Muscle of back (tissue), 11 donors: ENCODE data around the gene PYGO2. TPM values are rescaled to one million over a fixed set of nuclear protein-coding genes. Genes with fewer than 3 reads are reported as not detected.
"Not testable (repeated sequence)": the region's sequence is repeated elsewhere in the genome, so short reads cannot be mapped to it uniquely, and the experiment has no call there.

Experiments
- DNase-seq, 3 donors: peaks; one replicate each; pipeline versions ENCODE4 v3.0.0 to v3.0.0-alpha.2; 2013
- polyA plus RNA-seq, 10 donors: library from polyadenylated mRNA; unstranded; fragments of 120-200 nt; gene quantifications; one replicate each; pipeline ENCODE4 v1.2.1, GENCODE V29; 2013; ENCODE audit not compliant: insufficient read length in 10 of 10

PYGO2 gene
- polyA plus RNA-seq, 10 donors: 25.6 to 33.5 (median 26.9) TPM

GRCh38 chr1:155001425-155001674, 39.8 kb upstream of the PYGO2 start:
- no peak for DNase-seq

DNA sequence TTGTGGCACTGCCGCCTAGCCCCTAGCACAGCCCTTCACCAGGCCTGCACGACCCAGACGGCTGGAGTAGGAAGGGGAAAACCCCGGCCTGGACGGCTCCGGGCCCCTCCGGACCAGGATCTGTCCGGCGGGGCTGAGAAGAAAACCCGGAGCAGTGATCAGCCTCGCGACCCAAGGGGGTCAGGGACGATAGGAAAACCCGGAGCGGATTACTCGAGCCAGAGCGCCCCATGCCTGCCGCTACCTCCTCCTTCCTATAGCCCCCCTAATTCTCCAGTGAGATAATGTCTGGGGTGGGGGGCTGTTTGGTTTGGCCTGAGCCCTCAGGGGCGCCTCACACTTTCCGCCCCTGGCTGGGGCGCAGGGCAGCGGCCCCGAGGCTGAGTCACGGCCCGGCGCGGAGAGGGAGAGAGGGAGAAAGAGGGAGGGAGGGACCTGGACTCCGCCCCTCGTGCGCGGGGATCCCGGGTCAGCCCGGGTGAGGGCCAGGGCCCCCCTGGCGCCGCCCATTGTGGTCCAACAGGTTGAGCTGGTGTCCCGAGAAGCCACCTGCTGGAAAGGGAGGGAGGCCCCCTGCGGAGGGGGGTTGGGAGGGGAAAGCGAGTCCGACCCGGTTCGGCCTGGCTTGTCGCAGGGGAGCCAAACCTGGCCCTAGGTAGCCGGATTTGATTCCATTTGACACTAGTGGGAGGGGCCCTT, 39.3 kb upstream of the PYGO2 start:
- peak; percentile 89 to 98 (median 92) for DNase-seq

- no peak for DNase-seq
Observed at GRCh38 chr1:155000411-155000725, 38.8 kb upstream of the PYGO2 start.

GRCh38 chr1:154999571-155000410, 38.2 kb upstream of the PYGO2 start:
- DNase-seq: peak in 2 of 3 donors; percentile 32 to 74

DNA sequence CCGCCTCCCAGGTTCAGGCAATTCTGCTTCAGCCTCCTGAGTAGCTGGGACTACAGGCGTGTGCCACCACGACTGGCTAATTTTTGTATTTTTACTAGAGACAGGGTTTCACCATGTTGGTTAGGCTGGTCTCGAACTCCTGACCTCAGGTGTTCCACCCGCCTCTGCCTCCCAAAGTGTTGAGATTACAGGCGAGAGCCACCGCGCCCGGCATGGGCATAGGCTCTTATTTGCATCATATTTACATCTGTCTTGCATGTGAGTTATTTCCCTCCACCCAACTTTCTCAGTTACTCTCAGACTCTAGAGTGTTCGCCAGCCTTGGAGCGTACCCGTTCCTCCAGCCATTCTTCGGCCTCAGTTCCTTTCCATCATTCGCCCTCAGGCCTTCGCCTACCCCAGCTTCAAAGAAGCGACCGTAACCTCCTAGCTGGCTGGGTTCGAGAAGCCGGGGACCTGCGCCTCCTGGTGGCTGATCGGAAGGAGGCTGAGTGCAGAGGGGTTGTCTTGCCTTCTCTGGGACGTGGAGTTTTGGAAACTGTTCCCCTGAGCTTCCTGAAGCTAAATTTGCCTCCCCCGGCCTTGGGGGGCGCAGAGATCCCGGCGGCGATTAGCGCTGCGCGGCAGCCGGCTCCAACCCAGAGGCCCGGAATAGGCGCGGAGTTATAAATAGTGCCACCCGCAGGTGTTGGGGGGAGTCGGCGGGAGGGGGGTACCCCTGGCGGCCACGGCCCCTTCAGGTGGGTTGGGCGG, 37.4 kb upstream of the PYGO2 start:
- peak; percentile 62 to 89 (median 76) for DNase-seq

- no peak for DNase-seq
Observed at GRCh38 chr1:154998201-154998780, 36.7 kb upstream of the PYGO2 start.

DNA sequence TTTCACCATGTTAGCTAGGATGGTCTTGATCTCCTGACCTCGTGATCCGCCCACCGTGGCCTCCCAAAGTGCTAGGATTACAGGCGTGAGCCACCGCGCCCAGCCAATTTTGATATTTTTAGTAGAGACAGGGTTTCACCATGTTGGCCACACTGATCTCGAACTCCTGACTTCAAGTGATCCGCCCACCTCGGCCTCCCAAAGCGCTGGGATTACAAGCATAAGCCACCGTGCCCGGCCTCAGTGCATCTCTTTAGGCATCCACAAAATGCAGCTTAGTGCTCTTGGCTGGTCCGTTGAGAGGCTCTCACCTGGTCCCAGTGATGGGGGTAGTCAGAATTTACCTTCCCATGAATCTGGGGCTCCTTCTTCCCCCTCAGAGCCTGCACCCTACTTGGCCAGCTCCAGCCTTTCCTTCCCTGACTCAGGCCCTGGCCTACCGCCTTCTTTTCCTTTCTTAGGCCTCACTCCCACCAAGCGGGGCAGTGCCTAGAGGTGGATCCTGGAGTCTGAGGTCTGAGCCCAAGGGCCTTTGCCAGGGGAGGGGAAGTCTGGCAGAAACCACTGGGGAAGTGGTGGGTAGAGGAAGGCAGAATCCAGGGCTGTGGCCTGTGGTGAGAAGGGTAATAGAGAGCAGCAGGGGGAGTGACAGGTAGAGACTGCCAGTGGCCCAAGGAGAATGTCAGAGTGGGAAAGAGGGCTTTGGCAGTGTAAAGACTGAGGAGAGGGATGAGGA, 35.6 kb upstream of the PYGO2 start:
- DNase-seq: no peak

- DNase-seq: peak; percentile 58 to 72 (median 66)
Observed at GRCh38 chr1:154995301-154995983, 33.9 kb upstream of the PYGO2 start.

GRCh38 chr1:154994591-154994990, 33.0 kb upstream of the PYGO2 start:
- no peak for DNase-seq

GRCh38 chr1:154994269-154994587, 32.6 kb upstream of the PYGO2 start:
- no peak for DNase-seq

DNA sequence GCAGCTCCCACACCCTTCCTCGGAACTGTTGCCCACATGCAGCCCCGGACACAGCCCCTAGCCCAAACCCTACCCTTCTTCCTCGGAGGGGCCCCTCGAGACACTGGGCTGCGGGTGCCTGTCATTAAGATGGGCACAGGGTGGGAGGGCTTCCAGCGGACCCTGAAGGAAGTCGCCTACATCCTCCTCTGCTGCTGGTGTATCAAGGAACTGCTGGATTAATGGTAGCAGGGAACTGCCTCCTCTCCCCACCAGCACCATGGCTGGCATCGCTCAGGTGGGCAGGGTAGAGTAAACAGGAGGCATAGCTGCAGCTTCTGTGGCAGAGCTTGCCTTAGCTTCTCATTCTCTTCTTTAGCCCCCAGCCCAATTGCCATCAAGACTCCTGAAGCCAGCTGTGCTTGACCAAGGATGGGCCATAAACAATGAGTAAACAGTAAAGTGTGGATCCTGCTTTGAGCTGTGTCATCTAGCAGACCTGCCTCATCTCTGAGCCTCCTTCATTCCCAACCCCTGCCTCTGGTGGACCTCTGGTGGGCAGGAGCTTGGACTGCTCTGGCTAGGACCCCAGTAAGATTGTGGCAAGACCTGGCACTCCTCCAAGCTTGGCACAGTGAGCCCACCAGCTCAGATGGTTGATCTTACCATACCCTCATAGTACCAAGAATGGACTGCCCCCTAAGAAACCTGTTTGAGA, 32.1 kb upstream of the PYGO2 start, which contains the start of gene LENEP:
Gene LENEP (plus strand): TSS at position 15 of the 697 bp plus-strand sequence. CDS start 22 bp downstream, at position 37.
- no peak for DNase-seq

DNA sequence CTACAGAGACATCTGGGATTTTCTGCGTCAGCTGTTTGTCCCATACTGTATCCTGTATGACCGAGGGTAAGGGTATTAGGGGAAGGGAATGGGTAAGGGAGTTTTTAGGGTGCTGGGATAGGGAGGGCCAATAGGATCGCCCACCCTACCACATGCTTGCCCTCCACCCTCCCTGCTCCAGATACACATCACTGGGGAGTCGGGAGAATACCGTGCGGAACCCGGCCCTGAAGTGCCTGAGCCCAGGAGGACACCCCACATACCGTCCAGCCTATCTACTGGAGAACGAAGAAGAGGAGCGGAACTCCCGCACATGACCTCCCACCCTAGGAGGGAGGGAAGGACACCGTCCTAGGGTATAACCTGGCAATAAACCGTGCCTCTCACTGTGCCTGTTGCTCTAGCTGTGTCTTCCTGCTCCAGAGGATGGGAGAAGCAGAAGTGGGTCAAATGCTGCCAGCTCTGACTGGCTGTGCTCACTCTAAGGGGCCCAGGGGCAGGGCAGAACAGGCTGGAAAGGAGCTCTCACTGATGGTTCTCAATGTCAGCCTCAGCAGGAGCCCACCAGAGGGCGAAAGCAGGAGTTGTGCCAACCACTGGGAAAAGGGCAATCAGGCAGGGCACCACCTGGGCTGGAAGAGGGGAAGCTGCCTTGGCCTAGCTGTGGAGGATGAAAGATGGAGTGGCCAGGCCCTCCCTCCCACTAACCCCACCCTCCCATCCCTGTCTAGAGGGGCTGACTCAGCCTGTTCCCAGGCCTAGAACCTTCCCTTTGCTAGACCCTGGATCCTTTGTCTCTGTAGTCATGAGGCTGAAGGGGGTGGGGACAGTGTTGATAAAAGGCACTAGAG, 31.4 kb upstream of the PYGO2 start:
- no peak for DNase-seq

- DNase-seq: no peak
Observed at GRCh38 chr1:154990276-154990675, 28.7 kb upstream of the PYGO2 start.

- no peak for DNase-seq
Observed at GRCh38 chr1:154989195-154989860, 27.7 kb upstream of the PYGO2 start.

DNA sequence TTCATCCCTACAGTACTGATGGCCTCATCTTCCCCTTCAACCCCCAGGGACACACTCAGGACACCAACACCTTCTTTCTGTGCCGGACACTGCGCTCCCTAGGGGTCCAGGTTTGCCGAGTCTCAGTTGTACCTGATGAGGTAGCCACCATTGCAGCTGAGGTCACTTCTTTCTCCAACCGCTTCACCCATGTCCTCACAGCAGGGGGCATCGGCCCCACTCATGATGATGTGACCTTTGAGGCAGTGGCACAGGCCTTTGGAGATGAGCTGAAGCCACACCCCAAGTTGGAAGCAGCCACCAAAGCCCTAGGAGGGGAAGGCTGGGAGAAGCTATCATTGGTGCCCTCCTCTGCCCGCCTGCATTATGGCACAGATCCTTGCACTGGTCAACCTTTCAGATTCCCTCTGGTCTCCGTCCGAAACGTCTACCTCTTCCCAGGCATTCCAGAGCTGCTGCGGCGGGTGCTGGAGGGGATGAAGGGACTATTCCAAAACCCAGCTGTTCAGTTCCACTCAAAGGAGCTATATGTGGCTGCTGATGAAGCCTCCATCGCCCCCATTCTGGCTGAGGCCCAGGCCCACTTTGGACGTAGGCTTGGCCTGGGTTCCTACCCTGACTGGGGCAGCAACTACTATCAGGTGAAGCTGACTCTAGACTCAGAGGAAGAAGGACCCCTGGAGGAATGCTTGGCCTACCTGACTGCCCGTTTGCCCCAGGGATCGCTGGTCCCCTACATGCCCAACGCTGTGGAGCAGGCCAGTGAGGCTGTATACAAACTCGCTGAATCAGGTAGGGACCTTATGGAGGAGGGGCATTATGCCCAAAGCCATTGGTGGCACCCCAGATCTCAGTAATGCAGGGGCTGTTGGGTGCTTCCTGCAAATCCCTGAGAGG, 26.7 kb upstream of the PYGO2 start:
- DNase-seq: no peak

- DNase-seq: no peak
Observed at GRCh38 chr1:154987326-154987725, 25.7 kb upstream of the PYGO2 start.

- DNase-seq: not testable (repeated sequence)
Observed at GRCh38 chr1:154986736-154987135, 25.2 kb upstream of the PYGO2 start.
